Adrenal gland (tissue), 5 donors: ENCODE data around the gene BCL11B.

Experiments used
- CTCF ChIP-seq, 6 experiments: fragments of 450-650 bp in 4 of 6; fragments of 200-600 bp in 2 of 6; sonication (generic) in 1 of 6; IDR thresholded peaks; 1 replicate in 5 of 6; 2 replicates in 1 of 6; pipeline versions ENCODE4 v1.5.1 to v1.8.0; 2016 to 2021; ENCODE audit warnings: antibody characterized with exemption in 6 of 6, mild to moderate bottlenecking in 2 of 6, moderate library complexity in 1 of 6
- POLR2A ChIP-seq, 2 donors: fragments of 450-650 bp; IDR thresholded peaks; one replicate each; pipeline ENCODE4 v1.6.1; 2017; ENCODE audit warnings: antibody characterized with exemption in 2 of 2, mild to moderate bottlenecking in 2 of 2, moderate library complexity in 1 of 2
- donor health status: DM: no; HTN: no; CAD: no.

DNA sequence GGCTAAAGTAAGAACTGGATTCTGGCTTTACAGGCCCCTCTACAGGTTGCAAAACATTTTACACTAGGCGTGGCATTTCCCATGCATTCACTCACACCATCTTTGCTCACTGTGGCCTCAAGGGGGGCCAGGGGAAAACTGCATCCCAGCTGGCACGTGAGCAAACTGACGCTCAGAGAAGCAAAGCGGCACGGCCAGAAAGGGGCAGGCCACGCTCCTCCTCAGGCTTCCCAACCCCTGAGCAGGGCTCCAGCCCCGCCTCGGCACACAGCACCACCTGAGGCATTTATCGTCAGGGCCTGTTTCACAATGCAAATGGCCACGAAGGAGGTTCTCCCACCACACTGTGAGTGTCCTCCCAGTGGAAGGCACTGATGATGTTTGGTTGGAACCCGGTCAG, 90.8 kb downstream of the BCL11B start:
- no peak for TF ChIP-seq CTCF (IDR thresholded peaks at IDR 0.05)
- no peak for TF ChIP-seq POLR2A (IDR thresholded peaks at IDR 0.05)
